ENCODE results near the gene PPP3CA. TPM values are rescaled to one million over a fixed set of nuclear protein-coding genes. Genes with fewer than 3 reads are reported as not detected.

PPP3CA gene
- total and polyA plus RNA-seq, 5 donors, result 8.3 to 27.2 (median 18.7) TPM

GRCh38 chr4:100981447-100982204 is 365.7 kb downstream of the PPP3CA start:
- peak in 2 of 3 donors; percentile 25 to 69 for DNase-seq
- intact Hi-C loops (cut with DNase I), result no loop called here
- peak; percentile 81 to 85 for ATAC-seq

GRCh38 chr4:100979736-100980135 is 367.6 kb downstream of the PPP3CA start:
- peaks cover 4% of the 10 kb centered on the region for H3K4me1 ChIP-seq (ENCODE audit: control insufficient read depth, insufficient read depth, low read length)
- no peaks in the 10 kb centered on the region for H3K27me3 ChIP-seq (ENCODE audit: control insufficient read depth, insufficient read depth)
- no peak overlapping the region for H3K27ac ChIP-seq (ENCODE audit: low read length)
- DNase-seq, result no peak
- intact Hi-C loops (cut with DNase I), result no loop called here
- no peaks in the 10 kb centered on the region for H3K9me3 ChIP-seq (ENCODE audit: control insufficient read depth, low read length)
- ATAC-seq, result no peak
- 58% methylated on average over 4 of the region's 4 CpGs for WGBS
- no peak overlapping the region for H3K4me3 ChIP-seq (ENCODE audit: low read length)

More at GRCh38 chr4:100981447-100982204, 365.7 kb downstream of the PPP3CA start:
- Histone ChIP-seq H3K4me3 (ENCODE audit: low read length) (no peak overlapping the region), H3K27me3 (ENCODE audit: control insufficient read depth, insufficient read depth) (no peaks in the 10 kb centered on the region), H3K9me3 (ENCODE audit: control insufficient read depth, low read length) (no peaks in the 10 kb centered on the region), H3K27ac (ENCODE audit: low read length) (peak overlapping the region; percentile 68), H3K4me1 (ENCODE audit: control insufficient read depth, insufficient read depth, low read length) (peaks cover 4% of the 10 kb centered on the region)
- WGBS, result 64% methylated on average over 5 of the region's 5 CpGs

- DNase-seq (no peak), ATAC-seq (peak; percentile 25 to 62)
- no peaks in the 10 kb centered on the region for H3K9me3 ChIP-seq (ENCODE audit: control insufficient read depth, low read length)
- intact Hi-C loops (cut with DNase I), result no loop called here
- no peak overlapping the region for H3K4me3 ChIP-seq (ENCODE audit: low read length)
- 68% methylated on average over 3 of the region's 3 CpGs for WGBS
- peaks cover 4% of the 10 kb centered on the region for H3K4me1 ChIP-seq (ENCODE audit: control insufficient read depth, insufficient read depth, low read length)
- H3K27me3 ChIP-seq (ENCODE audit: control insufficient read depth, insufficient read depth), result no peaks in the 10 kb centered on the region
- no peak overlapping the region for H3K27ac ChIP-seq (ENCODE audit: low read length)
These were observed 369.5 kb downstream of the PPP3CA start for GRCh38 chr4:100977746-100978397.

- DNase-seq (no peak), ATAC-seq (no peak)
- Histone ChIP-seq H3K27me3 (ENCODE audit: control insufficient read depth, insufficient read depth) (no peaks in the 10 kb centered on the region), H3K27ac (ENCODE audit: low read length) (no peak overlapping the region), H3K4me3 (ENCODE audit: low read length) (no peak overlapping the region), H3K9me3 (ENCODE audit: control insufficient read depth, low read length) (no peaks in the 10 kb centered on the region), H3K4me1 (ENCODE audit: control insufficient read depth, insufficient read depth, low read length) (peaks cover 4% of the 10 kb centered on the region)
- intact Hi-C loops (cut with DNase I), result no loop called here
These were observed 370.1 kb downstream of the PPP3CA start for GRCh38 chr4:100977274-100977673.

Small RNA genes lying within 50 kb of the gene (microRNA-seq; reads per million reads assigned to microRNA genes)
- 0.54 to 2.5 reads per million in 2 donors for gene MIR1255A
- 0 reads per million in 2 donors for gene MIR8066
